ENCODE results near the gene ACTR5. TPM values are rescaled to one million over a fixed set of nuclear protein-coding genes. Genes with fewer than 3 reads are reported as not detected.

The ACTR5 gene
- polyA plus RNA-seq, 1 donor from 2014 or later: 23.3 TPM

- Histone ChIP-seq H3K4me2 (ENCODE audit: low read length) (no peak overlapping the region), H3K27me3 (ENCODE audit: insufficient read depth, low read depth, low read length) (peaks cover 34% of the 10 kb centered on the region), H3K9me3 (ENCODE audit: low read length) (no peaks in the 10 kb centered on the region), H3K9ac (ENCODE audit: low read length) (no peak overlapping the region), H2AFZ (ENCODE audit: low read depth, low read length) (no peak overlapping the region), H3K79me2 (replicated peaks; ENCODE audit: insufficient read depth, low read length) (no peaks in the 10 kb centered on the region), H3K9me2 (ENCODE audit: insufficient read depth, low read length) (no peaks in the 10 kb centered on the region), H3K27ac (ENCODE audit: low read length) (no peak overlapping the region), H3K4me3 (ENCODE audit: low read length) (no peak overlapping the region), H3K36me3 (ENCODE audit: insufficient read depth, low read length) (no peaks in the 10 kb centered on the region), H4K20me1 (ENCODE audit: insufficient read depth) (no peaks in the 10 kb centered on the region), H3F3A (ENCODE audit: insufficient read depth, low read length, poor library complexity, severe bottlenecking) (no peaks in the 10 kb centered on the region)
- no peak for TF ChIP-seq EP300 (conservative IDR thresholded peaks at IDR 0.05; ENCODE audit: poor library complexity, severe bottlenecking)
- no peak for TF ChIP-seq CTCF (IDR thresholded peaks at IDR 0.05; ENCODE audit: poor library complexity, severe bottlenecking)
- no peak for TF ChIP-seq POLR2AphosphoS5 (IDR thresholded peaks at IDR 0.05)
- TF ChIP-seq MXI1 (conservative IDR thresholded peaks at IDR 0.05; ENCODE audit: poor library complexity, severe bottlenecking): no peak
- no peak for TF ChIP-seq TAF1 (IDR thresholded peaks at IDR 0.05; ENCODE audit: low read depth)
- no peak for TF ChIP-seq RAD21 (conservative IDR thresholded peaks at IDR 0.05)
- no peak for TF ChIP-seq SMC3 (conservative IDR thresholded peaks at IDR 0.05; ENCODE audit: poor library complexity)
- TF ChIP-seq REST (IDR thresholded peaks at IDR 0.05; ENCODE audit: borderline replicate concordance): no peak
- TF ChIP-seq EZH2 (IDR thresholded peaks at IDR 0.05; ENCODE audit: borderline replicate concordance, insufficient read depth, low read length, poor library complexity, severe bottlenecking): no peak
These were observed 61.7 kb downstream of the ACTR5 start for GRCh38 chr20:38809942-38810341.

- no peak for TF ChIP-seq CTCF (IDR thresholded peaks at IDR 0.05; ENCODE audit: poor library complexity, severe bottlenecking)
- no peak for TF ChIP-seq TAF1 (IDR thresholded peaks at IDR 0.05; ENCODE audit: low read depth)
- no peak for TF ChIP-seq REST (IDR thresholded peaks at IDR 0.05; ENCODE audit: borderline replicate concordance)
- TF ChIP-seq SMC3 (conservative IDR thresholded peaks at IDR 0.05; ENCODE audit: poor library complexity): no peak
- no peak for TF ChIP-seq EZH2 (IDR thresholded peaks at IDR 0.05; ENCODE audit: borderline replicate concordance, insufficient read depth, low read length, poor library complexity, severe bottlenecking)
- TF ChIP-seq RAD21 (conservative IDR thresholded peaks at IDR 0.05): no peak
- TF ChIP-seq POLR2AphosphoS5 (IDR thresholded peaks at IDR 0.05): no peak
- no peak for TF ChIP-seq MXI1 (conservative IDR thresholded peaks at IDR 0.05; ENCODE audit: poor library complexity, severe bottlenecking)
- no peak for TF ChIP-seq EP300 (conservative IDR thresholded peaks at IDR 0.05; ENCODE audit: poor library complexity, severe bottlenecking)
- Histone ChIP-seq H3K79me2 (replicated peaks; ENCODE audit: insufficient read depth, low read length) (no peaks in the 10 kb centered on the region), H3F3A (ENCODE audit: insufficient read depth, low read length, poor library complexity, severe bottlenecking) (no peaks in the 10 kb centered on the region), H3K27ac (ENCODE audit: low read length) (no peak overlapping the region), H3K9ac (ENCODE audit: low read length) (no peak overlapping the region), H4K20me1 (ENCODE audit: insufficient read depth) (no peaks in the 10 kb centered on the region), H3K4me3 (ENCODE audit: low read length) (no peak overlapping the region), H3K4me2 (ENCODE audit: low read length) (no peak overlapping the region), H3K36me3 (ENCODE audit: insufficient read depth, low read length) (no peaks in the 10 kb centered on the region), H3K9me2 (ENCODE audit: insufficient read depth, low read length) (no peaks in the 10 kb centered on the region), H2AFZ (ENCODE audit: low read depth, low read length) (no peak overlapping the region), H3K27me3 (ENCODE audit: insufficient read depth, low read depth, low read length) (peaks cover 22% of the 10 kb centered on the region), H3K9me3 (ENCODE audit: low read length) (no peaks in the 10 kb centered on the region)
These were observed 62.8 kb downstream of the ACTR5 start for GRCh38 chr20:38810926-38811630.

All from neural cell (in vitro differentiated cells).